ENCODE data around the gene LYST. TPM values are rescaled to one million over a fixed set of nuclear protein-coding genes. Genes with fewer than 3 reads are reported as not detected.

LYST gene
- total RNA-seq, 4 donors from 2014 or later = 46.8 to 68.4 (median 47.8) TPM

GRCh38 chr1:235748747-235749146, 118.0 kb downstream of the LYST start:
- Histone ChIP-seq H3K27me3 (no peaks in the 10 kb centered on the region), H3K27ac (no peak overlapping the region), H3K4me1 (no peaks in the 10 kb centered on the region), H3K4me3 (replicated peaks in 1 of 3) (no peak overlapping the region), H3K36me3 (peaks cover 4 to 11% of the 10 kb centered on the region in 2 donors), H3K9me3 (no peaks in the 10 kb centered on the region)
- WGBS, 2 donors = 88 to 95% methylated on average over 2 of the region's 2 CpGs
- intact Hi-C loops (cut with DNase I) = no loop called here
- DNase-seq = no peak
- TF ChIP-seq POLR2A (IDR thresholded peaks at IDR 0.05) = no peak
- TF ChIP-seq, protein P1, sequence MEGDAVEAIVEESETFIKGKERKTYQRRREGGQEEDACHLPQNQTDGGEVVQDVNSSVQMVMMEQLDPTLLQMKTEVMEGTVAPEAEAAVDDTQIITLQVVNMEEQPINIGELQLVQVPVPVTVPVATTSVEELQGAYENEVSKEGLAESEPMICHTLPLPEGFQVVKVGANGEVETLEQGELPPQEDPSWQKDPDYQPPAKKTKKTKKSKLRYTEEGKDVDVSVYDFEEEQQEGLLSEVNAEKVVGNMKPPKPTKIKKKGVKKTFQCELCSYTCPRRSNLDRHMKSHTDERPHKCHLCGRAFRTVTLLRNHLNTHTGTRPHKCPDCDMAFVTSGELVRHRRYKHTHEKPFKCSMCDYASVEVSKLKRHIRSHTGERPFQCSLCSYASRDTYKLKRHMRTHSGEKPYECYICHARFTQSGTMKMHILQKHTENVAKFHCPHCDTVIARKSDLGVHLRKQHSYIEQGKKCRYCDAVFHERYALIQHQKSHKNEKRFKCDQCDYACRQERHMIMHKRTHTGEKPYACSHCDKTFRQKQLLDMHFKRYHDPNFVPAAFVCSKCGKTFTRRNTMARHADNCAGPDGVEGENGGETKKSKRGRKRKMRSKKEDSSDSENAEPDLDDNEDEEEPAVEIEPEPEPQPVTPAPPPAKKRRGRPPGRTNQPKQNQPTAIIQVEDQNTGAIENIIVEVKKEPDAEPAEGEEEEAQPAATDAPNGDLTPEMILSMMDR (IDR thresholded peaks at IDR 0.05) = no peak

DNA sequence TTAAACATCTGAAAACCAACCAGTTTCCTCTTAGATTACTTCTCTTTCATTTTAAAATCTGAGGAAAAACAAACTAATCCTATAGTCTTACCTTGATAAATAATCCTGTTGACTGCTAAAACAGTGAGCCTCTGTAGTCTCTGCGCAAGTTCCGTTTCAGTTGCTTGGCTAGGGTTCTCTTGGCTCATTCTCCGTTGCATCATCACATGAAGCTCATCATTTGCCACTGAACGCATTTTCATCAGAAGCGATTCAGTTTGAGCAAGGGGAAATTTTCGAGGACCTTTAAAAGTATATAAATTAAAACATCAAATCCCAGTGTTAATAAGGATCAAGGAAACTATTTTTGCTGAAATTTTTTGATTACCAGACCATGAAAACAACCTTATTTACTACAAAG, 120.5 kb downstream of the LYST start:
- intact Hi-C loops (cut with DNase I) = no loop called here
- no peak for TF ChIP-seq POLR2A (IDR thresholded peaks at IDR 0.05)
- TF ChIP-seq, protein P1 (IDR thresholded peaks at IDR 0.05) = no peak
- Histone ChIP-seq H3K4me3 (replicated peaks in 1 of 3) (no peak overlapping the region), H3K9me3 (no peaks in the 10 kb centered on the region), H3K36me3 (peaks cover 0 to 16% of the 10 kb centered on the region in 2 donors), H3K4me1 (no peaks in the 10 kb centered on the region), H3K27me3 (no peaks in the 10 kb centered on the region), H3K27ac (no peak overlapping the region)
- DNase-seq = no peak
- WGBS, 2 donors = 94 to 96% methylated on average over 6 of the region's 6 CpGs

DNA sequence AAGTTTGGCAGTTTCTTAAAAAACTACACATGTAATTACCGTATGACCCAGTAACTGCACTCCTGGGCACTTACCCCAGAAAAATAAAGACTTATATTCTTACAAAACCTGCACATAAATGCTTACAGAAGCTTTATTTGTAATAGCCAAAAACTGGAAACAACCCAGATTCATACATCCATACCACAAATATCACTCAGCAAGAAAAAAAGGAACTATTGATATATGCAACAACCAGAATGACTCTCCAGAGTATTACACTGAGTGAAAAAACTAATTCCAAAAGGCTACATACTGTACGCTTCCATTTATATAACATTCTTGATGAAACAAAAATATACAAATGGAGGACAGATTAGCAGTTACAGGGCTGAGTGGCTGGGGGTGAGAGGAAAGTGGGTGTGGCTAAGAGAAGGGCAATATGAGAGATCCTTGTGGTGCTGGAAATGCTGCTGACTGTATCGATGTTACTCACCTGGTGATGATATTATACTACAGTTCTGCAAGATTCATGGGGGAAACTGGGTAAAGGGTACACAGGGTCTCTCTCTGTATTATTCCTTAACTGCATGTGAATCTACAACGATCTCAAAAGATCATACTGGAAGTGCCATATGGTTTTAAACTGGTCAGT, 121.1 kb downstream of the LYST start:
- no peak for DNase-seq
- WGBS, 2 donors = 87 to 88% methylated on average over 4 of the region's 4 CpGs
- Histone ChIP-seq H3K4me1 (no peaks in the 10 kb centered on the region), H3K36me3 (peaks cover 3 to 15% of the 10 kb centered on the region in 2 donors), H3K27ac (no peak overlapping the region), H3K4me3 (replicated peaks in 1 of 3) (no peak overlapping the region), H3K9me3 (no peaks in the 10 kb centered on the region), H3K27me3 (no peaks in the 10 kb centered on the region)
- TF ChIP-seq, protein P1 (IDR thresholded peaks at IDR 0.05) = no peak
- TF ChIP-seq POLR2A (IDR thresholded peaks at IDR 0.05) = no peak
- intact Hi-C loops (cut with DNase I) = no loop called here

DNA sequence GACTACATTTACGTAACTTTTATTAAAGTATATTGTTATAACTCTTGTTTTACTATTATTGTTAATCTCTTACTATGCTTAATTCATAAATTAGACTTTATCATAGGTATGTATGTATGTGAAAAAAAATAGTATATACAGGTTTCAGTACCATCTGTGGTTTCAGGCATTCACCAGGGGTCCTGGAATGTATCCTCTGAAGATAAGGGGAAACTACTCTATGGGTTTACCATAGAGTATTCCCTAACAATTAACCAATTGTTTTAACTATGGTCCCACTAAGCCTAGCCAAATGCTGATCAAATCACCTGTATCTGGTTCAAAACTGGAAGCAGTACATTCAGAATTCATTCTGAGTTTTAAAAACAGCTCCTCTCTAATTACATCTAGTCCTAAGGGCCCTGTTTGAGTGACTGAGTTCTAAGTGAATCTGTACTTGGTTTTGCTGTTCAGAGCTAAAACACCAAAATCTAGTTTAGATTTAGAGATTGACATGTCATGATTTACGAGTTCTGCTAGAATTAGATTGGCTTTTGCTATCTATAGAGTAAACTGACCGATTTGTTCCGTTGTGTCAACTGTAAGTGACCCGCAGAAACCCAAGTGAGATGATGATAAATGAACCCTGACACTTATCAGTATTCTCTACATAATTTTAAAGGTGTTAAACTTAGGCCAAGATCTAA, 123.6 kb downstream of the LYST start:
- H3K27me3 ChIP-seq = no peaks in the 10 kb centered on the region
- H3K4me1 ChIP-seq = no peaks in the 10 kb centered on the region
- H3K4me3 ChIP-seq (replicated peaks in 1 of 3) = no peak overlapping the region
- DNase-seq = no peak
- intact Hi-C loops (cut with DNase I) = no loop called here
- 88 to 98% methylated on average over 5 of the region's 5 CpGs for WGBS, 2 donors
- H3K27ac ChIP-seq = no peak overlapping the region
- no peaks in the 10 kb centered on the region for H3K9me3 ChIP-seq
- H3K36me3 ChIP-seq = peaks cover 10 to 15% of the 10 kb centered on the region in 2 donors
- no peak for TF ChIP-seq POLR2A (IDR thresholded peaks at IDR 0.05)
- TF ChIP-seq, protein P1 (IDR thresholded peaks at IDR 0.05) = no peak

GRCh38 chr1:235741294-235741693, 125.4 kb downstream of the LYST start:
- H3K36me3 ChIP-seq = peaks cover 10 to 15% of the 10 kb centered on the region in 2 donors
- no peak overlapping the region for H3K4me3 ChIP-seq (replicated peaks in 1 of 3)
- intact Hi-C loops (cut with DNase I) = no loop called here

More at GRCh38 chr1:235741294-235741693, 125.4 kb downstream of the LYST start:
- H3K27ac ChIP-seq = no peak overlapping the region
- H3K4me1 ChIP-seq = no peaks in the 10 kb centered on the region
- H3K9me3 ChIP-seq = no peaks in the 10 kb centered on the region
- H3K27me3 ChIP-seq = no peaks in the 10 kb centered on the region
- no peak for TF ChIP-seq POLR2A (IDR thresholded peaks at IDR 0.05)
- DNase-seq = no peak
- 85 to 89% methylated on average over 5 of the region's 5 CpGs for WGBS, 2 donors
